Panc1 (cell line): Measurements from ENCODE around the gene IRGM.

Experiments
- CTCF ChIP-seq: fragments of 450-650 bp; IDR thresholded peaks from 2 replicates; pipeline ENCODE4 v1.5.1; 2017; ENCODE audit warnings: mild to moderate bottlenecking
- REST ChIP-seq, 2 experiments: IDR thresholded peaks; 2 replicates each; pipeline ENCODE4 v1.6.1; 2011 to 2012; ENCODE audit warnings: low read depth in 2 of 2, control low read depth in 1 of 2, low read length in 1 of 2, mild to moderate bottlenecking in 1 of 2, moderate library complexity in 1 of 2; ENCODE audit not compliant: insufficient read depth in 1 of 2

GRCh38 chr5:150846654-150847333 is 473 bp downstream of the IRGM start:
- TF ChIP-seq CTCF (peak; percentile 85), REST (IDR thresholded peaks at IDR 0.05; ENCODE audit: insufficient read depth in 1 of 2, low read depth in 2 of 2, low read length in 1 of 2) (no peak)
